HAP-1 (cell line): ENCODE measurements around the gene TNFSF11.
A peak's percentile ranks its signal among the peaks of the same experiment; 100 is the strongest.

Experiments used
- DNase-seq, 2 experiments: peaks; one replicate each; pipeline ENCODE4 v3.0.0-alpha.2; 2016 to 2020; ENCODE audit warnings: low spot score in 2 of 2
- H3K27me3 ChIP-seq: fragments of 250-450 bp; sonication (Bioruptor Pico); 2 replicates; pipeline ENCODE4 v1.5.1; 2020; ENCODE audit warnings: low read depth, mild to moderate bottlenecking, moderate library complexity
- H3K36me3 ChIP-seq: fragments of 250-450 bp; sonication (Bioruptor Pico); replicated peaks from 2 replicates; pipeline ENCODE4 v1.5.1; 2020; ENCODE audit warnings: mild to moderate bottlenecking
- H3K4me1 ChIP-seq: fragments of 250-450 bp; sonication (Bioruptor Pico); 2 replicates; pipeline ENCODE4 v1.5.1; 2020; ENCODE audit warnings: mild to moderate bottlenecking
- H3K4me3 ChIP-seq: fragments of 250-450 bp; sonication (Bioruptor Pico); 2 replicates; pipeline ENCODE4 v1.5.1; 2020; ENCODE audit warnings: mild to moderate bottlenecking, moderate library complexity
- H3K9me3 ChIP-seq: fragments of 250-450 bp; sonication (Bioruptor Pico); 2 replicates; pipeline ENCODE4 v1.5.1; 2020; ENCODE audit warnings: mild to moderate bottlenecking, moderate library complexity
- in situ Hi-C: fragments of 300-500 bp; cut with MboI; formaldehyde crosslinking; loops from 3 replicates; pipeline ENCODE4 v1.14.3; 2020; ENCODE audit warnings: low sequenced_read_pairs, inconsistent platforms, mixed read lengths

Gene TNFSF11

DNA sequence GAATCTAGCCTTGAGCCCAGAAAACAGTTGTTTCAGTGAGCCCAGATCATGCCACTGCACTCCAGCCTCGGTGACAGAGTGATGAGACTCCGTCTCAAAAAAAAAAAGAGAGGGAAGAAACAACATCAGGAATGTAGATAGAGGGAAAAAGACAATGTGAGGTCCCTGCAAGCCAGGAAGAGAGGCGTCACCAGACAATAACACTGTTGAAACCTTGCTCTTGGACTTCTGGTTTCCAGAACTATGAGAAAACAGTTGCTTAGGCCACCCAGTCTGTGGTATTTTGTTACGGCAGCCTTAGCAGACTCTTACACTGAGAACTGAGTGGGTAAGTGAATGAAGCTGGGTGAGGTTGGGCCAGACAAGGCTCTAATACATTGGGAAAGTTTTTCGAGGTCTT lies 64.1 kb downstream of the TNFSF11 start:
- in situ Hi-C loops: no loop called here
- Histone ChIP-seq H3K4me3 (no peak overlapping the region), H3K4me1 (no peaks in the 10 kb centered on the region), H3K36me3 (no peaks in the 10 kb centered on the region), H3K27me3 (0 out of 2 replicates have a peak, but pooled peaks cover 6% of the 10 kb centered on the region), H3K9me3 (no peaks in the 10 kb centered on the region)
- no peak for DNase-seq

DNA sequence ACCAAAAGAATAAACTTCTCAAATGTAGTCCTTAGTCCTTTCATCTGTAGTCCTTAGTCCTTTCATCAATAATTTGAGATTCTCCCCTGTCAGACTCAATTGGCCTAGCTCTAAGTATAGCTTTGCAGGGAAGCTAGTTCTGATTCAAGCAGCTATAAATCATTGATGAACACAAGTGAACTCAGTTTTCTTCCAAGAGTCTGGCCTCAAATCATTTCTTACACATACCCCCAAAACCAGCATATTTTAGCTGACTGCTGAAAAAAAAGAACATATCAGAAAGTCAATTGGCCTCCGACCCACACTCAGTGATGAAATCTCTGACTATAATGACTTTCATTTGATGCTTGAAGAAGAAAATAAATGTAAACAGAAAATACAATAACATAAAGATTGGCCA lies 64.9 kb downstream of the TNFSF11 start:
- H3K4me3 ChIP-seq: no peak overlapping the region
- DNase-seq: no peak
- in situ Hi-C loops: no loop called here
- H3K27me3 ChIP-seq: 0 out of 2 replicates have a peak, but pooled peaks cover 4% of the 10 kb centered on the region
- H3K36me3 ChIP-seq: no peaks in the 10 kb centered on the region
- H3K4me1 ChIP-seq: no peaks in the 10 kb centered on the region
- H3K9me3 ChIP-seq: no peaks in the 10 kb centered on the region

DNA sequence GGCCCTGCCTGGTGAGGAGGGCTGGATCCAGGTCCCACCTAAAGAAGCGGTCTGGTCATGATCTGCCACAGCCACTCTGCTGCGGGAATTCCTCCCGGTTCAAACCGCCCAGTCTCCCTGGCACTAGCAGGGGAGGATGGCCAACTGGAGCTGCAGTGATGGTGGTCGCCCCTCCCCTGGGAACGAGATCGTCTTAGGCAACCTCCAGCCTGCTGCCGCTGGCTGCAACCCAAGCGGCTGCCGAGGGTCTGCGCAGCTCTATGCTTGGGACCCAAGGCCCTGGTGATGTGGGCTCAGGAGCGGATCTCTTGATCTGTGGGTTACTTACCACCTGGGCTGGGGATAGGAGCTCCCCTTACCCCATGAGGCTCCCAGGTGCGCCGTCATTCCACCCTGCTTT lies 69.1 kb downstream of the TNFSF11 start:
- DNase-seq: no peak
- Histone ChIP-seq H3K4me1 (no peaks in the 10 kb centered on the region), H3K36me3 (no peaks in the 10 kb centered on the region), H3K9me3 (no peaks in the 10 kb centered on the region), H3K27me3 (no peaks in the 10 kb centered on the region), H3K4me3 (no peak overlapping the region)
- in situ Hi-C loops: no loop called here

DNA sequence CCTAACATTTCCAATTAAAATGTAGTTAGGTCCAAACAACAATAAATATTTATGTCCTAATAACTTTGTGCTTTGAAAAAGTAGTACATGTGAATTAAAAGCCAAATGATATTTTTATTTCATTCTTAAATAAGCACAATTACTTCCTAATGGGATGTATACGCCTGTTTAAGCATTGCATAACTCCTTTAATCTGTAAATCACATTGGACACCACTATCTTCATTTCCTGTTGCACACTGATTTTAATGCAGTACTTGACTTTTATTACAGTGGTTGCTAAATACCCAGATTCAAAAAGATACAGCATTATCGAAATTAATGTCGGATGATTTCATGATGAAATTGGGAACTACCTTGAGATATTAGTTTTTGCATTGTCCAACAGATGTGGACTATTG lies 70.9 kb downstream of the TNFSF11 start:
- in situ Hi-C loops: no loop called here
- Histone ChIP-seq H3K9me3 (no peaks in the 10 kb centered on the region), H3K27me3 (no peaks in the 10 kb centered on the region), H3K4me3 (no peak overlapping the region), H3K36me3 (no peaks in the 10 kb centered on the region), H3K4me1 (no peaks in the 10 kb centered on the region)
- DNase-seq: no peak

DNA sequence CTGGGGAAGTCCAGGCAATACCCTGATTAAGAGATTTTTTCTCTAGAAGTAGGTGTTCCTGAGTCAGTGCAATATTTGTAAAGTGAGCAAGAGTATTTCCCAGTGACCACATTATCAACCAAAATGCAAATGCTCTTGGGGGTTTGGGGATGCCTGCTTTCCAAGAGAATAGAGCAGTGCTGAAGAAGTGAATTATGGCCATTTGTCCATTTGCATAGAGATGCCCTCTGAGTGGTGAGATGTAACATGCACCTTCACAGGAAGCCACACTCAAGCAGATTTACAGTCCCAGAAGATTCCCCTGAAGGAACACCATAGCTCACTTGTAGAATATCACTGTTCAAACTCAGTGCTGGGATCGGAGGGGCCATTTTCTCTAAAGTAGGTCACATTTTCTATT lies 71.8 kb downstream of the TNFSF11 start:
- Histone ChIP-seq H3K27me3 (no peaks in the 10 kb centered on the region), H3K4me3 (no peak overlapping the region), H3K4me1 (no peaks in the 10 kb centered on the region), H3K9me3 (no peaks in the 10 kb centered on the region), H3K36me3 (no peaks in the 10 kb centered on the region)
- no peak for DNase-seq
- in situ Hi-C loops: no loop called here

DNA sequence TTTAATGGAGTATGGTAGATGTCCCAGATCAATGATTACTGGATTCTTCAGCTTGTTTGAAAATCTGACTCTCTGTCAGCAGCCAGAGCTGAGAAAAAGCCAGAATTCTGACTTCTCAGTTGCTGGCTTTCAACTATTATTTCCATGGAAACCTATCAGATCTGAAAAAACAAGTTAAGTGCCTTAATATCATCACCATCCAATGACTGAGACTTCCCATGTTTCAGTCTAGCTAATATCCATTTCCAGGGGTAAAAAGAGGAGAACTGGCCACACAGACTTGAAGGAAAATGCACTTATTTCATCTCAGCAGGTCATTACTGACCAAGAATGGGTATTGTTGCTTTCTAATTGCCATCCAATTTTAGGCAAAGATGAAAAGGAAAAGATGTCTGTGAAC lies 75.2 kb downstream of the TNFSF11 start:
- H3K27me3 ChIP-seq: no peaks in the 10 kb centered on the region
- no peaks in the 10 kb centered on the region for H3K36me3 ChIP-seq
- in situ Hi-C loops: no loop called here

DNA sequence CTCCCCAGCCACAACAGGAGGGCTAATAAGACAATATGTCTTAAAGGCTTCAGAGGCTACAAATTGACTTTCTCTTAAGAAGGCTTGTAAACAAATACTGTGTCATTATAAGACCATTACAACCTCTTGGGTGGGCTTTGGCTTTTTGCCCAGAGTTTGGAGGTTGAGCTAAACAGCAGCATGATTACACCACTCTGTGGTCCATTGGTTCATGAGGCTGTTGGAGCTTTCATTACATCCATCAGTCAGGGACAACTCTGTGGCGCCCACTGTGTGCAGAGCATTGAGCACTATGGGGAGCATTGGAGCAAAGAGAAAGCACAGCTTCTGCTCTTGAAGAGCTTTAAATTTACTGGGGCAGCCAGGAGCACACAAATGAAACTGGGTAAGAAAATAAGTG lies 75.9 kb downstream of the TNFSF11 start:
- in situ Hi-C loops: no loop called here
- Histone ChIP-seq H3K9me3 (no peaks in the 10 kb centered on the region), H3K27me3 (no peaks in the 10 kb centered on the region), H3K4me1 (peaks cover 6% of the 10 kb centered on the region), H3K36me3 (no peaks in the 10 kb centered on the region), H3K4me3 (no peak overlapping the region)
- DNase-seq: no peak

More for the DNA sequence above, 75.2 kb downstream of the TNFSF11 start:
- H3K4me1 ChIP-seq: peaks cover 6% of the 10 kb centered on the region
- no peak for DNase-seq
- no peaks in the 10 kb centered on the region for H3K9me3 ChIP-seq
- no peak overlapping the region for H3K4me3 ChIP-seq

DNA sequence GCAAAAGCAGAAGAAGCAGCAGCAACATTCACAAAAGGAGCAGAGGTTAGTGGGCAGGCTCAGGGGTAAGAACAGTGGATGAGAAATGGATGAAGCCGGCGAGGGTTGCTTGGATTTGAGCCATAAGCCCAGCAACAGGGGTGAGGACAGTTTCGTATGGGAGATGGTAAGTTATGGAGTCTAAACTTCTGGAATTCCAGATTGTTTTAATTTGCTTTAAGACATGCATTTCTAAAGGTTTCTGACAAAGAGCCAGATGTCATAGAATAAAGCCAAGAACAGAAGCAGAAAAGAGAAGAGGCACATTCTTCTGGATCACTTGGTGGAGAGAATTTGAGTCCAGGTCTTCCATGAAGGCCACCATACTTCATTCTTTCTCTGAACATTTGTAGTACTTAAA lies 76.6 kb downstream of the TNFSF11 start:
- Histone ChIP-seq H3K9me3 (no peaks in the 10 kb centered on the region), H3K4me1 (peaks cover 6% of the 10 kb centered on the region), H3K36me3 (no peaks in the 10 kb centered on the region), H3K27me3 (no peaks in the 10 kb centered on the region), H3K4me3 (no peak overlapping the region)
- in situ Hi-C loops: no loop called here
- no peak for DNase-seq

DNA sequence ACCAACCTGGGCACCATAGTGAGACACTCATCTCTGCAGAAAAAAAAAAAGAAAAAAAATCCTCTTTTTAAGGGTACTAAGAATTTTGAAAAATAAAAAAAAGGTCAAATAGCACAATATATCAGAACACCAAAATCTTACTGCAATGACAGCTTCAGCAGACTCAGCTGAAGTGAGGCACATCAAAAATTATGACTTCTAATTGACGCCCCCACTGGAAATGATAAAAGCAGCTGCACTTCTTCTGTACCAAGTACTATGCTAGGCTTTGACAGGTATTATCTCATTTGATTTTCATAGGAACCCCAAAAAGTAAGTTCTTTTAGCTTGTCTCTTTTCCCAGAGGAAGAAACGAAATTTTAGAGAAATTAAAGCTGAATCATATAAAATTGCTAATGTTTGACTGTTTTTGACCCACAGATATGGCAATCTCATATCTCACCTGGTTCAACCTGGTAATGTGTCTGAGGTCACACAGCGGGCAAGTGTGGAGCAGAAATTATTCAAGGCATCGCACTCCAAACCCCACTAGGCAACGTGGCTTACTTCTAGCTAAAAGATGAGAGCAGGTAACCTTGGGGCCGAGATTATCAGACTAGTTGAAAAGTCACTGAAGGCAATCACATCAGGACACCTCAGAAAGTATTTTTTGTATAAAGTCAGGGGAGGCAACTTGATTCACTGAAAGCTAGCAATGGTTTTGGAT lies 78.1 kb downstream of the TNFSF11 start:
- Histone ChIP-seq H3K27me3 (no peaks in the 10 kb centered on the region), H3K36me3 (no peaks in the 10 kb centered on the region), H3K4me3 (no peak overlapping the region), H3K4me1 (peaks cover 17% of the 10 kb centered on the region), H3K9me3 (no peaks in the 10 kb centered on the region)
- DNase-seq: no peak
- in situ Hi-C loops: no loop called here

DNA sequence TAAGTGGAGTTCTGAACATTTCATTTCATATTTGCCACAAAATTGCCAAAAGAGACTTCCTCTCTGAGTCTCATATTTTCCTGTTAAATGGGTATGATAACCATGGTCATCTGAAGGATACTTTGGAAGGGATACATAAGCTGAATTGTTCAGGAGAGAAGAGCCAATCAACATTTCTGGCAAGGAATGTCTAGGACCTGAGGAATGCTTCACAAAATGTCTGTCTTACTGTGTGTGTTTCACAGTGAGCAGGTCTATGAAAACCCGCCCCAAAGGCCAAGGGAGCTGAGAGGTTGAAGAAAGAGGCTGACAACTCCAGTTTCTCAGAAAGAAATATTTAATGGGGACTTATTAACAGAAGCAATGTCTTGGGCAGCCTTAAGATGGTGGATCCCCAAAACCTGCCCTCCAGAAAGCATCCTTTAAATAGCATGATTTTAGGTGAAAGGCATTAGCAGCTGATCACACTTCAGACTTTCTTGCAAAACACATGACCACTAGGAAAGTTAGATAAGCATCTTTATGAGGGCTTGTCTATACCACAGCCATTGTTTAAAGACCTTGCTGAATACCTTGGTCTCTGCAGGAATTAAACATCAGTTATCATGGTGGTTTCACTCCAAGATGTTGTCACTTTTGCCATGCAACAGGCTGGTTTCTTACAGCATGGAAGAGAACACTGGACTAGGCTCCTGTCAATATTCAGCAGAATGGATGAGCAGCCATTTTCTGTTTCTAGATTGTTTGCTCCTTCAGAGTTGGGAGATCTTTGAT lies 78.9 kb downstream of the TNFSF11 start:
- Histone ChIP-seq H3K9me3 (no peaks in the 10 kb centered on the region), H3K27me3 (no peaks in the 10 kb centered on the region), H3K4me3 (no peak overlapping the region), H3K36me3 (no peaks in the 10 kb centered on the region), H3K4me1 (peaks cover 17% of the 10 kb centered on the region)
- in situ Hi-C loops: no loop called here
- no peak for DNase-seq

DNA sequence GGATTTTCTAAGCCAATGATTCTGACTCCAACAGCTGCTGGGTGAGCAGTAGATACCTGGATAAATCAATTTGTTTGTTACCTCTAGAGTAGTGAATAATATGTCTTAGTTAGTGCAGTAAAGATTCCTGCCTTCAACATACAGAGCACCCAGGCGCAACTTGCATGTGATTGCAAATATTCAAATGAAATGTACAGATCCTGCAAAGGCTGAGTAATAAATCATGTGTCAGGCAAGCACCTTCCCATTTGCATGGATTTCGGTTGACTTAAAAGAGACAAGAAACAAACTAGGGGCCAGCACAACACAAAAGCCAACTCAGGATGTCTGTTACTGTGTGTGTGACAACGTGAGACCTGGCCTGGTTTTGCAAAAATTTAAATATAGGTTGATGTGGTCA lies 79.7 kb downstream of the TNFSF11 start:
- Histone ChIP-seq H3K4me1 (peaks cover 17% of the 10 kb centered on the region), H3K27me3 (no peaks in the 10 kb centered on the region), H3K9me3 (no peaks in the 10 kb centered on the region), H3K4me3 (no peak overlapping the region), H3K36me3 (no peaks in the 10 kb centered on the region)
- peak; percentile 12 to 28 for DNase-seq
- in situ Hi-C loops: no loop called here

DNA sequence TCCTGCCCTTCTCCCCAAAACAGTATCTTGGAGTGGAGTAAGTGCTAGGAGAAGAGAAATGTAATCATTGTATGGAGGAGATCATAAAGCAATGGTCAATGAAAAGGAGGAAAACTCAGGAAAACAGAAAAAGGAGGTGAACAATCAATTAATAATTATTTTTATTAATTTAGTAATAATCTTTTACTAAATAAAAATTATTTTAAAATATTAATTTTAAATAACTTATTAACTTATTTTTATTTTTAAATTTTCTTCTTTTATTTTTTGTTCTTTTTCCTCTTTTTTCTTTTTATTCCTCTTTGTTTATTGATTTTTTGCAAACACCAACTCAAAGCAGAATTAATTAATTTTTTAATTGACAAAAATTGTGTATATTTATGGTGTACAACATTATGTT lies 80.3 kb downstream of the TNFSF11 start:
- no peak overlapping the region for H3K4me3 ChIP-seq
- in situ Hi-C loops: no loop called here
- peaks cover 17% of the 10 kb centered on the region for H3K4me1 ChIP-seq
- DNase-seq: no peak
- no peaks in the 10 kb centered on the region for H3K9me3 ChIP-seq
- no peaks in the 10 kb centered on the region for H3K27me3 ChIP-seq
- H3K36me3 ChIP-seq: no peaks in the 10 kb centered on the region

DNA sequence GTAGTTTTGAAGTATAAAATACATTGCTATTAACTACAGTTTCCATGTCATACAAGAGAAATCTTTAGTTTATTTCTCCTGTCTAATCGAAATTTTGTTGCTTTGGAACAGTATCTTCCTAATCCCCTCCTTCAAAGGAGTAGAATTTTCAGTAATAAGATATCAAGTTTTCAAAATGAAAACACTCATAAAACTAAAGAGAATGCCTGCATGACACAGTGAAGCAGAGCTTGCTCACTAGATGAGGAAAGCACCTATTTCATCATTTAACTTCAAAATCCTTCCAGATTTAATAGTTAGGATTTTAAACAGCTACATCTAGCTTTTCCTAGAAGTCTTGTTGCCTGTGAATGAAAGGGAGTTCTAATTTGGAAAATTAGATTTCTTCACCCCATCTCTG lies 80.8 kb downstream of the TNFSF11 start:
- Histone ChIP-seq H3K4me3 (no peak overlapping the region), H3K36me3 (no peaks in the 10 kb centered on the region), H3K4me1 (peaks cover 17% of the 10 kb centered on the region), H3K9me3 (no peaks in the 10 kb centered on the region), H3K27me3 (no peaks in the 10 kb centered on the region)
- DNase-seq: no peak
- in situ Hi-C loops: no loop called here

DNA sequence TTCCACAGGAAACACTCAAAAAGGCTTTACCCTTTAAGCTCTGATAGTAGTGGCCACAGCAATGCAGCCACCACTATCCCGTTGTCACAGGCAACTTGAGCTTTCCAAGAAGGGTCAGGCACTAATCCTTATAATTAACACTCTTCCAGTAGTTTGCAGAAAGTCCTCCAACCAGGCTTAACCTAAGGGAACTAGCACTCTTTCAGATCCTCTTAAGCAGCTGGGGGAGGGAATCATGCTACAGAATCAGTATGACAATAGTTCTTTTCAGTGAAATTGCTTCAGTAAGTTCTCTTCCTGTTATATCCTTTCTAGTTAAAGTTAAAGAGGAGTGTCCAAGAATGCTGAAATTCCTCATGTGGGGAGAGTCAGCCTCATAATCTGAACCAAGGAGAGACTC lies 82.2 kb downstream of the TNFSF11 start:
- Histone ChIP-seq H3K4me3 (no peak overlapping the region), H3K9me3 (no peaks in the 10 kb centered on the region), H3K4me1 (peaks cover 17% of the 10 kb centered on the region), H3K27me3 (peaks cover 6% of the 10 kb centered on the region; the same call in 1 of the 2 replicates), H3K36me3 (no peaks in the 10 kb centered on the region)
- in situ Hi-C loops: no loop called here
- DNase-seq: peak; percentile 58 to 89
